HFF-Myc (cell line): ENCODE results near the gene SCAMP1.
"Not testable (repeated sequence)": the region's sequence is repeated elsewhere in the genome, so short reads cannot be mapped to it uniquely, and the experiment has no call there.

Experiments used
- DNase-seq: peaks from one replicate; pipeline ENCODE4 v3.0.0-alpha.2; 2011; ENCODE audit warnings: low read depth; ENCODE audit errors: extremely low read depth
- H3K4me3 ChIP-seq: replicated peaks from 2 replicates; pipeline ENCODE4 v1.5.1; 2011; ENCODE audit warnings: low read depth, mild to moderate bottlenecking, control low read depth, low read length
- TF ChIP-seq, protein P1 (sequence below): IDR thresholded peaks from 2 replicates; pipeline ENCODE4 v1.5.1; 2012; ENCODE audit warnings: mild to moderate bottlenecking, low read depth, low read length, control low read depth; ENCODE audit errors: missing control alignments

SCAMP1 gene

DNA sequence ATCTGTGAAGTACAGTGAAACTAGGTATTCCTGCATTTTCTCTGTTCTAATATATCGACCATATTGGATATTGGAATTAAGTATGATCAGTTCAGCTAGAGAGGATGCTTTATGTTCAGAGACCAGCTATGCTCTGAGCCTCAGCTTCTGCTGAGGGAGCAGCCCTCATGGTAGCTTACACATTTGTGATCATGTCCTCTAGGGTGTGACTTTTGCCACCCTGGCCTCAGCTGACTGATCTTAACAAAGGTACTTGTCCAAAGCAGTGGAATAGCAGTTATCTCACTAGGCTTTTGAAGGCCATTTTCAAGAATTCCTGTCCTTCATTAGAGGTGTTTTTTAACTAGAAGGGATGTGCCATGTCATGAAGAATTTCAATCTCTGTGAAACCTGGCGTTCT lies 9.3 kb downstream of the SCAMP1 start:
- no peak overlapping the region for H3K4me3 ChIP-seq
- TF ChIP-seq, protein P1, sequence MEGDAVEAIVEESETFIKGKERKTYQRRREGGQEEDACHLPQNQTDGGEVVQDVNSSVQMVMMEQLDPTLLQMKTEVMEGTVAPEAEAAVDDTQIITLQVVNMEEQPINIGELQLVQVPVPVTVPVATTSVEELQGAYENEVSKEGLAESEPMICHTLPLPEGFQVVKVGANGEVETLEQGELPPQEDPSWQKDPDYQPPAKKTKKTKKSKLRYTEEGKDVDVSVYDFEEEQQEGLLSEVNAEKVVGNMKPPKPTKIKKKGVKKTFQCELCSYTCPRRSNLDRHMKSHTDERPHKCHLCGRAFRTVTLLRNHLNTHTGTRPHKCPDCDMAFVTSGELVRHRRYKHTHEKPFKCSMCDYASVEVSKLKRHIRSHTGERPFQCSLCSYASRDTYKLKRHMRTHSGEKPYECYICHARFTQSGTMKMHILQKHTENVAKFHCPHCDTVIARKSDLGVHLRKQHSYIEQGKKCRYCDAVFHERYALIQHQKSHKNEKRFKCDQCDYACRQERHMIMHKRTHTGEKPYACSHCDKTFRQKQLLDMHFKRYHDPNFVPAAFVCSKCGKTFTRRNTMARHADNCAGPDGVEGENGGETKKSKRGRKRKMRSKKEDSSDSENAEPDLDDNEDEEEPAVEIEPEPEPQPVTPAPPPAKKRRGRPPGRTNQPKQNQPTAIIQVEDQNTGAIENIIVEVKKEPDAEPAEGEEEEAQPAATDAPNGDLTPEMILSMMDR: no peak
- no peak for DNase-seq

DNA sequence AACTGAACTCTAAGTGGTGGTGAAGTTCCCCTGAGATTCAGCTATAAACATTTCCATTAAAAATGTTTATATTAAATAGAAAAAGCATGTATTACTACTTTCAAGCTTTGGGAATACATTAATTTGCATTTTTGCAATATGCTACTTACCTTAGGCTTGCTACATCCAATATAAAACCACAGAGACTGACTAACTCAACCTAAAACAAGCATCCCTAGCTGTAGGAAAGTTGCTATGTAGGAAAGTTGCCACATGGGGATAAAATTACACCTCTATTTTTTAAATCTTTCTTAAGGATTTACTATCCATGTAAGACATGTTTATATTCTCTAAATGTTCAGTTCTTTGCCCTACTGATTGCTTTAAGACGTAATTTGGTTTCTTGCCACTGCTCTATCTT lies 12.8 kb downstream of the SCAMP1 start:
- DNase-seq: no peak
- no peak overlapping the region for H3K4me3 ChIP-seq
- TF ChIP-seq, protein P1: no peak

DNA sequence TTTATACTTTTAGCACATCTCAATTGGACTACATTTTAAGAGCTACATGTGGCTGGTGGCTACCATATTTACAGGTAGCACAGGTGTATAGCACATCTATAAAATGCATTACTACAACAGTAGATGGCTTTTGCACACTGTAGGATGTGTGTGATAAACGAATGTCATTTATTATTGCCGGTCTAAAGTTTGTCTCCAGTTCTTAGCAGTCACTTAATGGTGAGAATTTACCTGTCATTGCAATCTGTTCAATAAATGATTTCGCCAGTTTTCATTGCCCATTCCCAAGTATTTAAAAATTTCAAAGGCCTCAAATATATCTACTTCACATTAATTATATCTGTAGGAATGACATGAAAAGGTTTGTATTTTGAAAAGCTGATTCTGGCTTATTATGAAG lies 15.9 kb downstream of the SCAMP1 start:
- no peak overlapping the region for H3K4me3 ChIP-seq
- DNase-seq: no peak
- TF ChIP-seq, protein P1: no peak

GRCh38 chr5:78377056-78377717 lies 16.8 kb downstream of the SCAMP1 start:
- DNase-seq: no peak
- TF ChIP-seq, protein P1: no peak
- no peak overlapping the region for H3K4me3 ChIP-seq

GRCh38 chr5:78377718-78378105 lies 17.3 kb downstream of the SCAMP1 start:
- no peak overlapping the region for H3K4me3 ChIP-seq
- TF ChIP-seq, protein P1: no peak
- DNase-seq: no peak

GRCh38 chr5:78387468-78388153 lies 27.2 kb downstream of the SCAMP1 start:
- H3K4me3 ChIP-seq: no peak overlapping the region
- TF ChIP-seq, protein P1: no peak
- no peak for DNase-seq

- DNase-seq, H3K4me3 ChIP-seq: not testable (repeated sequence)
These were observed 30.9 kb downstream of the SCAMP1 start for GRCh38 chr5:78391357-78391756.
